Measurements from ENCODE around the gene EVL.

Gene EVL

DNA sequence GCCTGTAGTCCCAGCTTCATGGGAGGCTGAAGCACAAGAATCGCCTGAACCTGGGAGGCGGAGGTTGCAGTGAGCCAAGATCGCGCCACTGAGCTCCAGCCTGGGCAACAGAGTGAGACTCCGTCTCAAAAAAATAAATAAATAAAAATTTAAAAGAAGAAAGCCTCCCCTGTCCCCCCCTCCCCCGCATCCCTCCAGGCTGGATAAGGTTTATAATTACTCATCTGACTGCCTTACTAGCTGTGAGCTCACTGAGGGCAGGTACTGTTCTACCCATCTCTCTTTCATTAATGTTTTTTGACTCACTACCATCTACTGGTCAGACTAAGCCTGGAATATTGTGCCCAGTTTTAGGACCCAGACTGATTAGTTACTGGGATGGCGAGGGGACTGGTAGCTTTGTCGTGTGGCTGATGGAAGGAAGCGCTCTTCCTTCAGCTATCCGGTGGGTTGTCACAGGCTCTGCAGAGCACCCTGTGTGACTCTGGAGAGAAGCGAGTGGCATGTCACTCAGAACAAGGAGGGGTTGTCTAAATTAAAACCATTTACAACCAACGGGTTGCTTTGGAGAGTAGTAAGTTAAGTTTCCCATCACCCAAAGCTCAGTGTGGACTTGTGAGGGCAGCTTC is 16.9 kb downstream of the EVL start:
- no peak overlapping the region for H3K4me3 ChIP-seq (ENCODE audit: low read depth, low read length)
- no peak for DNase-seq (ENCODE audit: low read depth)
- no peak for TF ChIP-seq CTCF (IDR thresholded peaks at IDR 0.05; ENCODE audit: insufficient read depth, low read depth, low read length, missing control alignments)

- no peak for DNase-seq (ENCODE audit: low read depth)
- TF ChIP-seq CTCF (IDR thresholded peaks at IDR 0.05; ENCODE audit: insufficient read depth, low read depth, low read length, missing control alignments) = no peak
- H3K4me3 ChIP-seq (ENCODE audit: low read depth, low read length) = no peak overlapping the region
Observed at GRCh38 chr14:100082723-100083122, 17.5 kb downstream of the EVL start.

GRCh38 chr14:100083706-100084105 is 18.5 kb downstream of the EVL start:
- H3K4me3 ChIP-seq (ENCODE audit: low read depth, low read length) = no peak overlapping the region
- no peak for TF ChIP-seq CTCF (IDR thresholded peaks at IDR 0.05; ENCODE audit: insufficient read depth, low read depth, low read length, missing control alignments)
- no peak for DNase-seq (ENCODE audit: low read depth)

DNA sequence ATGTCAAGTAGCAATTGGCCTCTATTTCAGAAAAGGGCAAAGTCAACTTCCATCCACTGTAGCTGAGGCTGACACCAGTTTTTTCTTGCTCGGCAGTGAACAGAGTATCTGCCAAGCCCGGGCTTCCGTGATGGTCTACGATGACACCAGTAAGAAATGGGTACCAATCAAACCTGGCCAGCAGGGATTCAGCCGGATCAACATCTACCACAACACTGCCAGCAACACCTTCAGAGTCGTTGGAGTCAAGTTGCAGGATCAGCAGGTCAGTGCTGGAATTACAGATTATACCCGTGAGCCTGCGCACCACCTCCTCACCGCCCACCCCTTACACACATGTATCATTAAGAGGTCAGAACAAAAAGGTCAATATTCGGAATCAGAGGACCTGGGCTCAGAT is 19.4 kb downstream of the EVL start:
- TF ChIP-seq CTCF (IDR thresholded peaks at IDR 0.05; ENCODE audit: insufficient read depth, low read depth, low read length, missing control alignments) = no peak
- no peak overlapping the region for H3K4me3 ChIP-seq (ENCODE audit: low read depth, low read length)
- no peak for DNase-seq (ENCODE audit: low read depth)

DNA sequence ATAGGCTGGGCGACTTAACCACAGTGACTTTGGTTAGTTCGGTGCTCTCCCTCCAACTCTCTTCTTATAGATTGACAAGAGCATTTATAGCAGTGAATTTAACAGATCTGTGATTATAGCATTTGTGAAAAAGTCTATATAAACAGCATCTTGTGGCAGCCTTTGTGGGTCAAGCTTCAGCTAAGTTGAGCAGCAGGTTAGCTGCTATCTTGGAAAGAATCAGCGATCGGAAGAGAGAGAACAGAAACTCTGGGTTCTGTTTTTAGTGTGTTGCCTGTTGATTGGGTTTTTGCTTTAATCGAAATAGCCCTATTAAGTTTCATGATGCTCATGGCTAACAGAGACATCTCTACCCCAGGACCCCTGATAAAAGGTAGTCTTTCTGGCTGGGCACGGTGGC is 20.2 kb downstream of the EVL start:
- no peak for TF ChIP-seq CTCF (IDR thresholded peaks at IDR 0.05; ENCODE audit: insufficient read depth, low read depth, low read length, missing control alignments)
- no peak overlapping the region for H3K4me3 ChIP-seq (ENCODE audit: low read depth, low read length)
- no peak for DNase-seq (ENCODE audit: low read depth)

DNA sequence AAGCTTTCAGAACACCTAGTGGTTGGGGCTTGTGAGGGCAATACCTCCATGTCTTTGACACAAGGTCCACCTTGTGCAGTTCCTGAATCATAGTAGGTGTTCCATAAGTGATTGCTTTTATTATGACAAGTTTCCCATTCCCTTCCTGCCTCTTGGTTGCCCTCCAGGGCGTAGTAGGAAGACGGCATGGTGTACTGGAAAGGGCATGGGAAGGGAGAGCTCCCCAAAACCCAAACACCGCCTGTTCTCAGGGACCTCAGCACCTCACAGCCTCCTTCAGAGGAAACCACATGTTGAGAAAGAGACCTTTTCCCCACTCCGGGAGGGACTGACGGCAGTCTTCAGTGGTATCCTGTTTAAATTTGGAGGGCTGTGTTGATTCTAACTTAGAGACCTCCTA is 21.1 kb downstream of the EVL start:
- H3K4me3 ChIP-seq (ENCODE audit: low read depth, low read length) = no peak overlapping the region
- no peak for TF ChIP-seq CTCF (IDR thresholded peaks at IDR 0.05; ENCODE audit: insufficient read depth, low read depth, low read length, missing control alignments)
- DNase-seq (ENCODE audit: low read depth) = no peak

GRCh38 chr14:100088226-100088625 is 23.0 kb downstream of the EVL start:
- no peak for DNase-seq (ENCODE audit: low read depth)
- no peak overlapping the region for H3K4me3 ChIP-seq (ENCODE audit: low read depth, low read length)

More at GRCh38 chr14:100088226-100088625, 23.0 kb downstream of the EVL start:
- TF ChIP-seq CTCF (IDR thresholded peaks at IDR 0.05; ENCODE audit: insufficient read depth, low read depth, low read length, missing control alignments) = no peak
